Ascending aorta (tissue), 2 donors: ENCODE measurements around the gene SYCN. TPM values are rescaled to one million over a fixed set of nuclear protein-coding genes. Genes with fewer than 3 reads are reported as not detected.

ENCODE experiments used
- DNase-seq, 2 donors: peaks; one replicate each; pipeline ENCODE4 v3.0.0-alpha.2; 2019; ENCODE audit warnings: low spot score in 2 of 2
- H3K27ac ChIP-seq, 2 donors: fragments of 200-600 bp; sonication (generic); one replicate each; pipeline ENCODE4 v1.5.1; 2016 to 2017; ENCODE audit warnings: mild to moderate bottlenecking in 1 of 2
- H3K27me3 ChIP-seq: fragments of 200-600 bp; sonication (generic); one replicate; pipeline ENCODE4 v1.5.1; 2017
- H3K36me3 ChIP-seq, 2 donors: fragments of 200-600 bp; sonication (generic); one replicate each; pipeline ENCODE4 v1.5.1; 2016
- H3K4me1 ChIP-seq, 2 donors: fragments of 200-600 bp; sonication (generic); one replicate each; pipeline ENCODE4 v1.5.1; 2016 to 2017; ENCODE audit warnings: mild to moderate bottlenecking in 1 of 2
- H3K4me3 ChIP-seq, 2 donors: fragments of 200-600 bp; sonication (generic); one replicate each; pipeline ENCODE4 v1.5.1; 2016 to 2017; ENCODE audit warnings: mild to moderate bottlenecking in 1 of 2
- H3K9me3 ChIP-seq, 2 donors: fragments of 200-600 bp; sonication (generic); one replicate each; pipeline ENCODE4 v1.5.1; 2016
- intact Hi-C: fragments of 100-400 bp; cut with DNase I; formaldehyde crosslinking; loops from one replicate; pipeline ENCODE4 v1.15.1; 2023
- total RNA-seq: library from RNA; depleted of rRNA; stranded (reverse); fragments of >200 nt; gene quantifications from one replicate; pipeline ENCODE4 v1.1.0, GENCODE V29; 2016
- TF ChIP-seq, protein P1 (sequence below), 3 experiments: fragments of 200-600 bp in 2 of 3; fragments of 450-650 bp in 1 of 3; sonication (generic) in 2 of 3; IDR thresholded peaks; one replicate each; pipeline ENCODE4 v1.5.1; 2016 to 2019; ENCODE audit warnings: antibody characterized with exemption in 3 of 3, mild to moderate bottlenecking in 1 of 3, moderate library complexity in 1 of 3

The SYCN gene
- total RNA-seq, 1 donor from 2014 or later: not detected

DNA sequence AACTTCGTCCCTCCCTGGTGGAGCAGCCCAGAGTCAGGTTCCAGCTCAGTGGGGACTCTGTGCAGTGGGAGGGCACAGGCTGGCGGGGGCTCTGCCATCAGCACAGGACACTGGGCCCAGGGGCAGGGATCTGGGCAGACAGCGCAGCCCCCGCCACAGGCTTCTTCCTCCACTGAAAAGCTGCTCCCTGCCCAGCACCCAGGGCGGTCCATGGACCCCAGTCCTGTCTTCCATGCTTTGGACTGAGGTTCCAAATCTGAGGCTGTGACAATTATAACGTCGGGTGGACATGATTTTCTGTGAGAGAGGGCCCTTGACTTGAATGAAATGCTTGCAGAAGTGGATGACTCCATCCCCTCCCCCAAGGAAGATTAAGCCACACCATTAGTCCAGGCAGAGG, 28.5 kb downstream of the SYCN start:
- H3K27ac ChIP-seq: no peak overlapping the region
- TF ChIP-seq, protein P1, sequence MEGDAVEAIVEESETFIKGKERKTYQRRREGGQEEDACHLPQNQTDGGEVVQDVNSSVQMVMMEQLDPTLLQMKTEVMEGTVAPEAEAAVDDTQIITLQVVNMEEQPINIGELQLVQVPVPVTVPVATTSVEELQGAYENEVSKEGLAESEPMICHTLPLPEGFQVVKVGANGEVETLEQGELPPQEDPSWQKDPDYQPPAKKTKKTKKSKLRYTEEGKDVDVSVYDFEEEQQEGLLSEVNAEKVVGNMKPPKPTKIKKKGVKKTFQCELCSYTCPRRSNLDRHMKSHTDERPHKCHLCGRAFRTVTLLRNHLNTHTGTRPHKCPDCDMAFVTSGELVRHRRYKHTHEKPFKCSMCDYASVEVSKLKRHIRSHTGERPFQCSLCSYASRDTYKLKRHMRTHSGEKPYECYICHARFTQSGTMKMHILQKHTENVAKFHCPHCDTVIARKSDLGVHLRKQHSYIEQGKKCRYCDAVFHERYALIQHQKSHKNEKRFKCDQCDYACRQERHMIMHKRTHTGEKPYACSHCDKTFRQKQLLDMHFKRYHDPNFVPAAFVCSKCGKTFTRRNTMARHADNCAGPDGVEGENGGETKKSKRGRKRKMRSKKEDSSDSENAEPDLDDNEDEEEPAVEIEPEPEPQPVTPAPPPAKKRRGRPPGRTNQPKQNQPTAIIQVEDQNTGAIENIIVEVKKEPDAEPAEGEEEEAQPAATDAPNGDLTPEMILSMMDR (IDR thresholded peaks at IDR 0.05): no peak
- H3K9me3 ChIP-seq: no peaks in the 10 kb centered on the region
- intact Hi-C loops: no loop called here
- H3K4me1 ChIP-seq: no peaks in the 10 kb centered on the region
- peaks cover 33 to 61% of the 10 kb centered on the region in 2 donors for H3K36me3 ChIP-seq
- DNase-seq: no peak
- no peak overlapping the region for H3K4me3 ChIP-seq
- H3K27me3 ChIP-seq: no peaks in the 10 kb centered on the region

DNA sequence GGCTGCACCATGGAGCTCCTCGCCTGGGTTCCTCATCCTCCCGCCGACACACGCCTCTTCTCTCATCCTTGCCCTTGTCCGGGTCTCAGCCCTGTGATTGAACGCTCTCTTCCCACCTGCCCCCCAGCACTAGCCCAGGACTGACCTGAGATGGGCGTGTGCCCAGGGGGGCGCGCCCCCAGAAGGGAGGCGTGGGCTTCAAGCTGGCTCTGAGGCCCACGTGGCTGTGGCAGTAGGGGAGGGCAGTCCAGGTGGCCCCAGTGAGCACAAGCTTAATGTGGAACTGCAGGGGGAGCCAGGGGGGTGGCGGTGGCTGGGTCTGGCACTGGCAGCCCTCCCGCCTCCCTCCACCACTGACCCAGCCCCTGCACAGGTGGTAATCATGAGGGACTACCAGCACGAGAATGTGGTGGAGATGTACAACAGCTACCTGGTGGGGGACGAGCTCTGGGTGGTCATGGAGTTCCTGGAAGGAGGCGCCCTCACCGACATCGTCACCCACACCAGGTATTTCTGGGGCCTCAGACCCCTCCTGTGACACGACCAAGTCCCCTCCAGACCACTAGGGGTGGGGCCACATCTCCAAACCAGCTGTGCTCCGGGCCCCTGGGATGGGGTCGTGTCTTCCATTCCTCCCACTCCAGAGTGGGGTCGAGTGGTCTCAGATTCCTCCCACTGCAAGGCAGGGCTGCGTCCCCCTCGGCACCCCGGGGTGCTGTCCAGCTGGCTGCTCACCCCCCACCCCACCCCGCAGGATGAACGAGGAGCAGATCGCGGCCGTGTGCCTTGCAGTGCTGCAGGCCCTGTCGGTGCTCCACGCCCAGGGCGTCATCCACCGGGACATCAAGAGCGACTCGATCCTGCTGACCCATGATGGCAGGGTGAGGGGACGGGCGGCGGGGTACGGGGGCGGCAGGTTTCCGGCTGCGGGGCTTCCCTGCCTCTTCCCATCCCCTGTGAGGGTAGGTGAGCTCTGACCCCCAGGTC, 29.2 kb downstream of the SYCN start:
- H3K36me3 ChIP-seq: peaks cover 33 to 68% of the 10 kb centered on the region in 2 donors
- intact Hi-C loops: no loop called here
- no peak overlapping the region for H3K27ac ChIP-seq
- H3K9me3 ChIP-seq: no peaks in the 10 kb centered on the region
- TF ChIP-seq, protein P1 (IDR thresholded peaks at IDR 0.05): no peak
- H3K27me3 ChIP-seq: no peaks in the 10 kb centered on the region
- no peak overlapping the region for H3K4me3 ChIP-seq
- peaks cover 0 to 4% of the 10 kb centered on the region in 2 donors for H3K4me1 ChIP-seq
- no peak for DNase-seq

DNA sequence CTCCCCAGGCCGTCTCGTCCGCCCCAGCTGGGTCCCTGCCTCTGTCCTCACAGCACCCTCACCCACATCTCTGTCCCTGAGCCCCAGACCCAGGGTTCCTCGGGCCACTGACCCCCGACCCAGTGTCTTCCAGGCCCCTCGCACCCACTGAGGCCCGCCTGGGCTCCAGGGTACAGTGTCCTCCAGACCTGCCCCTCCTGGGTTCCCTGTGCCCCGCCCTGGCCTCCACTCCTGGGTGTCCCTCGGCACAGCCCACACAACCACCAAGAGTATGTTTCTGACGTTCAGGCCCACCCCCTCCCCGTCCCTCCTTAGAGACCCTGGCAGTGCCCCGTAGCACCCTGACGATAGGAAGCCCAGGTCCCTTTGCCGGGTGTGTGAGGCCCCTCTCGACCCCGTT, 29.9 kb downstream of the SYCN start:
- TF ChIP-seq, protein P1 (IDR thresholded peaks at IDR 0.05): no peak
- Histone ChIP-seq H3K4me3 (no peak overlapping the region), H3K36me3 (peaks cover 33 to 74% of the 10 kb centered on the region in 2 donors), H3K9me3 (no peaks in the 10 kb centered on the region), H3K27me3 (no peaks in the 10 kb centered on the region), H3K27ac (no peak overlapping the region), H3K4me1 (peaks cover 0 to 4% of the 10 kb centered on the region in 2 donors)
- intact Hi-C loops: no loop called here
- DNase-seq: no peak

DNA sequence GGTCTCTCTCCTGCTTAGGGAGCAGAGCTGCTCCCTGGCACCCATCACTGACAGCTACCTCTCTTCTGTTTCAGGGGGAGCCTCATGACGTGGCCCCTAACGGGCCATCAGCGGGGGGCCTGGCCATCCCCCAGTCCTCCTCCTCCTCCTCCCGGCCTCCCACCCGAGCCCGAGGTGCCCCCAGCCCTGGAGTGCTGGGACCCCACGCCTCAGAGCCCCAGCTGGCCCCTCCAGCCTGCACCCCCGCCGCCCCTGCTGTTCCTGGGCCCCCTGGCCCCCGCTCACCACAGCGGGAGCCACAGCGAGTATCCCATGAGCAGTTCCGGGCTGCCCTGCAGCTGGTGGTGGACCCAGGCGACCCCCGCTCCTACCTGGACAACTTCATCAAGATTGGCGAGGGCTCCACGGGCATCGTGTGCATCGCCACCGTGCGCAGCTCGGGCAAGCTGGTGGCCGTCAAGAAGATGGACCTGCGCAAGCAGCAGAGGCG, 30.5 kb downstream of the SYCN start:
- Histone ChIP-seq H3K36me3 (peaks cover 30 to 72% of the 10 kb centered on the region in 2 donors), H3K4me3 (no peak overlapping the region), H3K27me3 (no peaks in the 10 kb centered on the region), H3K27ac (no peak overlapping the region), H3K4me1 (peaks cover 0 to 4% of the 10 kb centered on the region in 2 donors), H3K9me3 (no peaks in the 10 kb centered on the region)
- intact Hi-C loops: no loop called here
- TF ChIP-seq, protein P1 (IDR thresholded peaks at IDR 0.05): no peak
- no peak for DNase-seq

DNA sequence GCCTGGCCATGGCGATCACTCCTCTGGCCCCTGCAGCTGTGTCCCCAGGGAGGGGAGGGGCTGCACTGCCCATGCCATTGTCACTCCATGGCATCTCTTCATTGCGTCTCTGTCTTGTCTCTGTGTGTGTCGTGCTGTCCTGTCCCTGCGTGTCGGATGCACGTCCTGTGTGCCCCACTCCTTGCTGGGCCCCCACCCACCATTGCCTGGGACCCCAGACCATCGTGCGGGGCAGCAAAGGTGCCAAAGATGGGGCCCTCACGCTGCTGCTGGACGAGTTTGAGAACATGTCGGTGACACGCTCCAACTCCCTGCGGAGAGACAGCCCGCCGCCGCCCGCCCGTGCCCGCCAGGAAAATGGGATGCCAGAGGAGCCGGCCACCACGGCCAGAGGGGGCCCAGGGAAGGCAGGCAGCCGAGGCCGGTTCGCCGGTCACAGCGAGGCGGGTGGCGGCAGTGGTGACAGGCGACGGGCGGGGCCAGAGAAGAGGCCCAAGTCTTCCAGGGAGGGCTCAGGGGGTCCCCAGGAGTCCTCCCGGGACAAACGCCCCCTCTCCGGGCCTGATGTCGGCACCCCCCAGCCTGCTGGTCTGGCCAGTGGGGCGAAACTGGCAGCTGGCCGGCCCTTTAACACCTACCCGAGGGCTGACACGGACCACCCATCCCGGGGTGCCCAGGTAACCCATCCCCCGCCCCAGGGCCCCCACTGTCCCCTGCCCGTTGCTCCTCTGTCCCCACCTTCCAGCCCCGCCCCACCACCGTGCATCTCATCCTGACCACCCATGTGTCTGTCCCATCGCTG, 31.2 kb downstream of the SYCN start:
- Histone ChIP-seq H3K36me3 (peaks cover 26 to 65% of the 10 kb centered on the region in 2 donors), H3K4me3 (no peak overlapping the region), H3K9me3 (no peaks in the 10 kb centered on the region), H3K27ac (no peak overlapping the region), H3K27me3 (no peaks in the 10 kb centered on the region), H3K4me1 (peaks cover 0 to 4% of the 10 kb centered on the region in 2 donors)
- no peak for DNase-seq
- TF ChIP-seq, protein P1 (IDR thresholded peaks at IDR 0.05): no peak
- intact Hi-C loops: no loop called here
